ENCODE data around the gene KLRD1. TPM values are rescaled to one million over a fixed set of nuclear protein-coding genes. Genes with fewer than 3 reads are reported as not detected.

KLRD1 gene
- total and polyA plus RNA-seq, 4 donors = 0.60 to 5.0 (median 1.4) TPM

- H3K36me3 ChIP-seq (ENCODE audit: control insufficient read depth in 4 of 4, insufficient read depth in 3 of 4, low read depth in 1 of 4, low read length in 3 of 4) = no peaks in the 10 kb centered on the region
- WGBS = 85% methylated on average over 3 of the region's 3 CpGs
- no peaks in the 10 kb centered on the region for H3K9me3 ChIP-seq (ENCODE audit: control insufficient read depth in 4 of 4, low read length in 3 of 4)
- no peaks in the 10 kb centered on the region for H3K4me1 ChIP-seq (ENCODE audit: control insufficient read depth in 4 of 4, insufficient read depth in 4 of 4, low read length in 3 of 4)
- H3K9ac ChIP-seq (ENCODE audit: low read depth in 1 of 2, low read length in 2 of 2) = no peak overlapping the region
- H3K4me3 ChIP-seq (ENCODE audit: low read depth in 1 of 3, low read length in 3 of 3) = no peak overlapping the region
- no peak for DNase-seq (ENCODE audit: low spot score)
- no peak for TF ChIP-seq GABPA (IDR thresholded peaks at IDR 0.05 in 1 of 2, conservative IDR thresholded peaks at IDR 0.05 in 1 of 2)
- no peak for TF ChIP-seq REST (IDR thresholded peaks at IDR 0.05)
- no peak for TF ChIP-seq FOXA2 (IDR thresholded peaks at IDR 0.05)
- no peak for TF ChIP-seq ATF3 (IDR thresholded peaks at IDR 0.05)
- H3K27ac ChIP-seq (ENCODE audit: low read depth in 1 of 2, low read length in 2 of 2) = no peak overlapping the region
- H3K27me3 ChIP-seq (ENCODE audit: control insufficient read depth in 4 of 4, insufficient read depth in 4 of 4, low read length in 3 of 4) = no peaks in the 10 kb centered on the region
Measured at GRCh38 chr12:10304161-10304574, 3.5 kb upstream of the KLRD1 start.

GRCh38 chr12:10305411-10305810, 2.3 kb upstream of the KLRD1 start:
- H3K27ac ChIP-seq (ENCODE audit: low read depth in 1 of 2, low read length in 2 of 2) = no peak overlapping the region
- H3K9ac ChIP-seq (ENCODE audit: low read depth in 1 of 2, low read length in 2 of 2) = no peak overlapping the region
- 85% methylated on average over 5 of the region's 5 CpGs for WGBS
- TF ChIP-seq SP1 (IDR thresholded peaks at IDR 0.05) (no peak), MAX (IDR thresholded peaks at IDR 0.05) (no peak)
- DNase-seq (ENCODE audit: low spot score) = no peak
- no peaks in the 10 kb centered on the region for H3K4me1 ChIP-seq (ENCODE audit: control insufficient read depth in 4 of 4, insufficient read depth in 4 of 4, low read length in 3 of 4)
- no peaks in the 10 kb centered on the region for H3K9me3 ChIP-seq (ENCODE audit: control insufficient read depth in 4 of 4, low read length in 3 of 4)
- no peaks in the 10 kb centered on the region for H3K36me3 ChIP-seq (ENCODE audit: control insufficient read depth in 4 of 4, insufficient read depth in 3 of 4, low read depth in 1 of 4, low read length in 3 of 4)
- H3K4me3 ChIP-seq (ENCODE audit: low read depth in 1 of 3, low read length in 3 of 3) = no peak overlapping the region
- H3K27me3 ChIP-seq (ENCODE audit: control insufficient read depth in 4 of 4, insufficient read depth in 4 of 4, low read length in 3 of 4) = no peaks in the 10 kb centered on the region

GRCh38 chr12:10310926-10311720, 3.5 kb downstream of the KLRD1 start:
- no peaks in the 10 kb centered on the region for H3K4me1 ChIP-seq (ENCODE audit: control insufficient read depth in 4 of 4, insufficient read depth in 4 of 4, low read length in 3 of 4)
- no peak for DNase-seq (ENCODE audit: low spot score)
- WGBS = 77% methylated on average over 4 of the region's 4 CpGs
- H3K9ac ChIP-seq (ENCODE audit: low read depth in 1 of 2, low read length in 2 of 2) = no peak overlapping the region
- no peak overlapping the region for H3K27ac ChIP-seq (ENCODE audit: low read depth in 1 of 2, low read length in 2 of 2)
- no peaks in the 10 kb centered on the region for H3K36me3 ChIP-seq (ENCODE audit: control insufficient read depth in 4 of 4, insufficient read depth in 3 of 4, low read depth in 1 of 4, low read length in 3 of 4)
- H3K9me3 ChIP-seq (ENCODE audit: control insufficient read depth in 4 of 4, low read length in 3 of 4) = no peaks in the 10 kb centered on the region
- no peak overlapping the region for H3K4me3 ChIP-seq (ENCODE audit: low read depth in 1 of 3, low read length in 3 of 3)
- no peaks in the 10 kb centered on the region for H3K27me3 ChIP-seq (ENCODE audit: control insufficient read depth in 4 of 4, insufficient read depth in 4 of 4, low read length in 3 of 4)
- TF ChIP-seq TAF1 (conservative IDR thresholded peaks at IDR 0.05) = no peak
- TF ChIP-seq EGR1 (IDR thresholded peaks at IDR 0.05; ENCODE audit: low read depth in 2 of 2) = no peak
- TF ChIP-seq REST (IDR thresholded peaks at IDR 0.05) = no peak
- TF ChIP-seq RXRA (IDR thresholded peaks at IDR 0.05) = no peak
- no peak for TF ChIP-seq RAD21 (IDR thresholded peaks at IDR 0.05)
- TF ChIP-seq FOXA1 (IDR thresholded peaks at IDR 0.05) = no peak
- no peak for TF ChIP-seq SP1 (IDR thresholded peaks at IDR 0.05)
- no peak for TF ChIP-seq GABPA (IDR thresholded peaks at IDR 0.05 in 1 of 2, conservative IDR thresholded peaks at IDR 0.05 in 1 of 2)

Measured in liver (tissue), 9 donors.